ENCODE data around the gene EFNA3.
"Not testable (repeated sequence)": the region's sequence is repeated elsewhere in the genome, so short reads cannot be mapped to it uniquely, and the experiment has no call there.

EFNA3 gene

GRCh38 chr1:155110381-155110780 is 31.7 kb downstream of the EFNA3 start:
- peaks cover 4% of the 10 kb centered on the region for H3K27me3 ChIP-seq (ENCODE audit: control insufficient read depth, insufficient read depth, low read length, poor library complexity, severe bottlenecking)
- no peak overlapping the region for H3K4me3 ChIP-seq (ENCODE audit: insufficient read depth, low read depth, low read length)
- H3K36me3 ChIP-seq (ENCODE audit: control insufficient read depth, insufficient read depth, low read length) = no peaks in the 10 kb centered on the region
- no peak overlapping the region for H3K27ac ChIP-seq (ENCODE audit: insufficient read depth, low read depth, low read length, poor library complexity, severe bottlenecking)
- no peaks in the 10 kb centered on the region for H3K4me1 ChIP-seq (ENCODE audit: control insufficient read depth, insufficient read depth, low read length)
- no peaks in the 10 kb centered on the region for H3K9me3 ChIP-seq (ENCODE audit: control insufficient read depth, low read length)
- WGBS, 2 experiments = 88 to 94% methylated on average over 7 to 8 of the region's 8 CpGs

- WGBS, 2 experiments = 91 to 92% methylated on average over 8 of the region's 8 CpGs
- Histone ChIP-seq H3K36me3 (ENCODE audit: control insufficient read depth, insufficient read depth, low read length) (no peaks in the 10 kb centered on the region), H3K27me3 (ENCODE audit: control insufficient read depth, insufficient read depth, low read length, poor library complexity, severe bottlenecking) (peaks cover 4% of the 10 kb centered on the region), H3K9me3 (ENCODE audit: control insufficient read depth, low read length) (no peaks in the 10 kb centered on the region), H3K4me1 (ENCODE audit: control insufficient read depth, insufficient read depth, low read length) (no peaks in the 10 kb centered on the region), H3K27ac (ENCODE audit: insufficient read depth, low read depth, low read length, poor library complexity, severe bottlenecking) (no peak overlapping the region), H3K4me3 (ENCODE audit: insufficient read depth, low read depth, low read length) (no peak overlapping the region)
Measured at GRCh38 chr1:155110826-155111225, 32.2 kb downstream of the EFNA3 start.

DNA sequence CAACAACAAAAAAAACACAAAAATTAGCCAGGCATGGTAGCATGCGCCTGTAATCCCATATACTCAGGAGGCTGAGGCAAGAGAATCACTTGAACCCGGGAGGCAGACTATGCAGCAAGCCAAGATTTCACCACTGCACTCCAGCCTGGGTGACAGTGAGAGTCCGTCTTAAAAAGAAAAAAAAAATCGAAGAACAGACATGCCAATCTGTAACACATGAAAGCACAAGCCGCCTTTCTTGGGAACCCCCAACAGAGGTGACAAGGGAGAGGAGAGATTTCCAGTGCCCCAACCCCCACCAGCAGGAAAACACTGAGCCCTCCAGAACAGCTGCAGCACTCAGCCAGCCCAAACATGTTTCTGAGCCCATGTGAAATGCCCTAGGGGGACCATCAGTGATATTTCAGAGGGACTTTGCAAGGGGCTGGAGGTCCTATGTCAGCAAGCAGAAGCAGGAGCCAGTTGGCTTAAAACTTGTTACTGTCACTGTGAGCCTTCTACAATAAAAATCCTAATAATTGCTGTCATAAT is 34.9 kb downstream of the EFNA3 start:
- Histone ChIP-seq H3K27me3 (ENCODE audit: control insufficient read depth, insufficient read depth, low read length, poor library complexity, severe bottlenecking) (peaks cover 2% of the 10 kb centered on the region), H3K36me3 (ENCODE audit: control insufficient read depth, insufficient read depth, low read length) (no peaks in the 10 kb centered on the region), H3K9me3 (ENCODE audit: control insufficient read depth, low read length) (no peaks in the 10 kb centered on the region), H3K4me1 (ENCODE audit: control insufficient read depth, insufficient read depth, low read length) (no peaks in the 10 kb centered on the region), H3K4me3 (ENCODE audit: insufficient read depth, low read depth, low read length) (no peak overlapping the region), H3K27ac (ENCODE audit: insufficient read depth, low read depth, low read length, poor library complexity, severe bottlenecking) (no peak overlapping the region)
- 74 to 80% methylated on average over 5 of the region's 5 CpGs for WGBS, 2 experiments

GRCh38 chr1:155116113-155116764 is 37.6 kb downstream of the EFNA3 start:
- Histone ChIP-seq H3K27ac (ENCODE audit: insufficient read depth, low read depth, low read length, poor library complexity, severe bottlenecking) (no peak overlapping the region), H3K9me3 (ENCODE audit: control insufficient read depth, low read length) (no peaks in the 10 kb centered on the region), H3K4me1 (ENCODE audit: control insufficient read depth, insufficient read depth, low read length) (no peaks in the 10 kb centered on the region), H3K27me3 (ENCODE audit: control insufficient read depth, insufficient read depth, low read length, poor library complexity, severe bottlenecking) (peaks cover 9% of the 10 kb centered on the region), H3K36me3 (ENCODE audit: control insufficient read depth, insufficient read depth, low read length) (no peaks in the 10 kb centered on the region), H3K4me3 (ENCODE audit: insufficient read depth, low read depth, low read length) (no peak overlapping the region)
- WGBS, 2 experiments = 84 to 88% methylated on average over 5 of the region's 5 CpGs

DNA sequence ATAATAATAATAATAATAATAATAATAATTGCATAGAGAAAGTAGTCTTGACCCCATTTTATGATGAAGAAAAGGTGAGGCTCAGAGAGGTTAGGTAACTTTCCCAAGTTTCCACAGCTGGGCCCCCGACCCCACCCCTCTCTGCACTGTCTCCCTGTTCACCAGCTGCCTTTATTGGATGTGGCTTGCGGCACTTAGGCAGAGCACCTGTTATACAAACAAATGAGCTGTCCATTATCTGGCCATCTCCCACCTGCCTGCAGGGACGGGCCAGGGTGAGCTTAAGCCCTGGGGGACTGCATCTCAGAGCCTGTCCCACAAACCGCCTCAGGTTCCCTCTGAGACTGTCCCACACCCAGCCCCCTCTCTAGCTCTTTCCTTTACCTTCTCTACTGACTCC is 39.0 kb downstream of the EFNA3 start:
- 83 to 84% methylated on average over 4 of the region's 4 CpGs for WGBS, 2 experiments
- no peaks in the 10 kb centered on the region for H3K4me1 ChIP-seq (ENCODE audit: control insufficient read depth, insufficient read depth, low read length)
- H3K9me3 ChIP-seq (ENCODE audit: control insufficient read depth, low read length) = no peaks in the 10 kb centered on the region

DNA sequence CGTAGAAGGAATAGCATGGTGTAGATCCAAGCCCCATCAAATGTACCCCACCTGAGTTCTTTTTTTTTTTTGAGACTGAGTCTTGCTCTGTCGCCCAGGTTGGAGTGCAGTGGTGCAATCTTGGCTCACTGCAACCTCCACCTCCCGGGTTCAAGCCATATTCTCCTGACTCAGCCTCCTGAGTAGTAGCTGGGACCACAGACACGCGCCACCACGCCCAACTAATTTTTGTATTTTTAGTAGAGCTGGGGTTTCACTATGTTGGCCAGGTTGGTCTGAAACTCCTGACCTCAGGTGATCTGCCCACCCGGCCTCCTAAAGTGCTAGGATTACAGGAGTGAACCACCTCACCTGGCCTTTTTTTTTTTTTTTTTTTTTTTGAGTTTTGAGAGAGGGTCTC is 39.5 kb downstream of the EFNA3 start:
- not testable (repeated sequence) for H3K36me3 ChIP-seq (ENCODE audit: control insufficient read depth, insufficient read depth, low read length); H3K9me3 ChIP-seq (ENCODE audit: control insufficient read depth, low read length); H3K4me1 ChIP-seq (ENCODE audit: control insufficient read depth, insufficient read depth, low read length); H3K4me3 ChIP-seq (ENCODE audit: insufficient read depth, low read depth, low read length); H3K27me3 ChIP-seq (ENCODE audit: control insufficient read depth, insufficient read depth, low read length, poor library complexity, severe bottlenecking); H3K27ac ChIP-seq (ENCODE audit: insufficient read depth, low read depth, low read length, poor library complexity, severe bottlenecking)
- WGBS, 2 experiments = 92 to 93% methylated on average over 7 of the region's 7 CpGs

More for the DNA sequence above, 39.0 kb downstream of the EFNA3 start:
- H3K27me3 ChIP-seq (ENCODE audit: control insufficient read depth, insufficient read depth, low read length, poor library complexity, severe bottlenecking) = peaks cover 9% of the 10 kb centered on the region
- H3K4me3 ChIP-seq (ENCODE audit: insufficient read depth, low read depth, low read length) = no peak overlapping the region
- no peak overlapping the region for H3K27ac ChIP-seq (ENCODE audit: insufficient read depth, low read depth, low read length, poor library complexity, severe bottlenecking)
- no peaks in the 10 kb centered on the region for H3K36me3 ChIP-seq (ENCODE audit: control insufficient read depth, insufficient read depth, low read length)

- H3K27me3 ChIP-seq (ENCODE audit: control insufficient read depth, insufficient read depth, low read length, poor library complexity, severe bottlenecking) = peaks cover 24% of the 10 kb centered on the region
- WGBS, 2 experiments = 83 to 86% methylated on average over 6 of the region's 6 CpGs
Measured at GRCh38 chr1:155120253-155120652, 41.6 kb downstream of the EFNA3 start.

DNA sequence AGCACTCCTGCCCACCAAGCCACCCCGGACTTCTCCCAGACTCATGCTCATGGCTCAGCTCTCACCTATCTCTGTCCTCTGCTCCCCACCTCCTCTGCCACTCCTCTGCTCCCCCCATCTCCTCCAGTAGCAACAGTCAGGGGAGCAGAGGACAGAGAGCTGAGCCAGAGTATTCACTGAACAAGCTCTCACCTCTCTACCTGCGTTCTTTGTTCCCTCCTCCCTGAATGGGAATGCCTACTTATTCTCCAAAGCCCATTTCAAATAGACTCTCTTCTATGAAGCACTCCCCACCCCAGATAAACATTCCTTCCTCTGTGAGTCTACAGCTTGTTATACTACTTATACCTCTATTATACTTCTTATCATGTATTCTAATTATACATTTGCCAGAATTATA is 42.6 kb downstream of the EFNA3 start:
- peaks cover 34% of the 10 kb centered on the region for H3K27me3 ChIP-seq (ENCODE audit: control insufficient read depth, insufficient read depth, low read length, poor library complexity, severe bottlenecking)
- no peak overlapping the region for H3K27ac ChIP-seq (ENCODE audit: insufficient read depth, low read depth, low read length, poor library complexity, severe bottlenecking)
- WGBS, 2 experiments = 86 to 87% methylated on average over 2 of the region's 2 CpGs
- H3K9me3 ChIP-seq (ENCODE audit: control insufficient read depth, low read length) = no peaks in the 10 kb centered on the region
- H3K4me3 ChIP-seq (ENCODE audit: insufficient read depth, low read depth, low read length) = no peak overlapping the region
- no peaks in the 10 kb centered on the region for H3K36me3 ChIP-seq (ENCODE audit: control insufficient read depth, insufficient read depth, low read length)
- H3K4me1 ChIP-seq (ENCODE audit: control insufficient read depth, insufficient read depth, low read length) = peaks cover 17% of the 10 kb centered on the region

More at GRCh38 chr1:155120253-155120652, 41.6 kb downstream of the EFNA3 start:
- Histone ChIP-seq H3K4me1 (ENCODE audit: control insufficient read depth, insufficient read depth, low read length) (peaks cover 9% of the 10 kb centered on the region), H3K4me3 (ENCODE audit: insufficient read depth, low read depth, low read length) (no peak overlapping the region), H3K27ac (ENCODE audit: insufficient read depth, low read depth, low read length, poor library complexity, severe bottlenecking) (no peak overlapping the region), H3K9me3 (ENCODE audit: control insufficient read depth, low read length) (no peaks in the 10 kb centered on the region), H3K36me3 (ENCODE audit: control insufficient read depth, insufficient read depth, low read length) (no peaks in the 10 kb centered on the region)

GRCh38 chr1:155122308-155122707 is 43.7 kb downstream of the EFNA3 start:
- peaks cover 26% of the 10 kb centered on the region for H3K4me1 ChIP-seq (ENCODE audit: control insufficient read depth, insufficient read depth, low read length)
- H3K9me3 ChIP-seq (ENCODE audit: control insufficient read depth, low read length) = no peaks in the 10 kb centered on the region
- H3K4me3 ChIP-seq (ENCODE audit: insufficient read depth, low read depth, low read length) = no peak overlapping the region
- peaks cover 44% of the 10 kb centered on the region for H3K27me3 ChIP-seq (ENCODE audit: control insufficient read depth, insufficient read depth, low read length, poor library complexity, severe bottlenecking)
- no peak overlapping the region for H3K27ac ChIP-seq (ENCODE audit: insufficient read depth, low read depth, low read length, poor library complexity, severe bottlenecking)
- H3K36me3 ChIP-seq (ENCODE audit: control insufficient read depth, insufficient read depth, low read length) = no peaks in the 10 kb centered on the region
- 86 to 97% methylated on average over 2 of the region's 2 CpGs for WGBS, 2 experiments

DNA sequence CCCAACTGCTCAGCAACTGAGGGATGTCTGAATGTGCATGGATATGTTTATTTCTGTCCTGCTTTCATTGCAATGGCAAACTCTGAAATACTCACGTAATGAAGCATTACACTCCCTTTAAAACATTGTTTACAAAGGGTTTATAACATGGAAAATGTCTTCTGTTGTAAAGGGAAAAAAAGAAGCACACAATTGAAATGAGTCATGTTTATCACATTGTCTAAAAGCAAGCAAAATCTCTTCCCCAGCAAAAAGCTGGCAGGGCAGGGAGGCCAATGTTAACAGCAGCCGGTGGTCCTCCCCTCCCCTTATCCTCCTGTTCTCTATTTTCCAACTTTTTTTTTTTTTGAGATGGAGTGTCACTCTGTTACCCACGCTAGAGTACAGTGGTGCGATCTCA is 45.2 kb downstream of the EFNA3 start:
- no peaks in the 10 kb centered on the region for H3K9me3 ChIP-seq (ENCODE audit: control insufficient read depth, low read length)
- peaks cover 54% of the 10 kb centered on the region for H3K27me3 ChIP-seq (ENCODE audit: control insufficient read depth, insufficient read depth, low read length, poor library complexity, severe bottlenecking)
- H3K27ac ChIP-seq (ENCODE audit: insufficient read depth, low read depth, low read length, poor library complexity, severe bottlenecking) = no peak overlapping the region
- 90 to 93% methylated on average over 3 to 4 of the region's 4 CpGs for WGBS, 2 experiments
- peaks cover 37% of the 10 kb centered on the region for H3K4me1 ChIP-seq (ENCODE audit: control insufficient read depth, insufficient read depth, low read length)
- no peak overlapping the region for H3K4me3 ChIP-seq (ENCODE audit: insufficient read depth, low read depth, low read length)
- no peaks in the 10 kb centered on the region for H3K36me3 ChIP-seq (ENCODE audit: control insufficient read depth, insufficient read depth, low read length)

Measured in ectodermal cell (in vitro differentiated cells).